ENCODE measurements around the gene TMUB1.
A peak's percentile ranks its signal among the peaks of the same experiment; 100 is the strongest.
"Not testable (repeated sequence)": the region's sequence is repeated elsewhere in the genome, so short reads cannot be mapped to it uniquely, and the experiment has no call there.

Gene TMUB1

GRCh38 chr7:151045967-151046366 lies 37.3 kb downstream of the TMUB1 start:
- TF ChIP-seq ZFX (IDR thresholded peaks at IDR 0.05; ENCODE audit: borderline replicate concordance), result no peak
- TF ChIP-seq CTCF (IDR thresholded peaks at IDR 0.05), result no peak
- H3K27ac ChIP-seq, result no peak overlapping the region

- H3K27ac ChIP-seq, result no peak overlapping the region
- TF ChIP-seq CTCF (IDR thresholded peaks at IDR 0.05) (no peak), ZFX (IDR thresholded peaks at IDR 0.05; ENCODE audit: borderline replicate concordance) (no peak)
Measured at GRCh38 chr7:151045262-151045661, 38.0 kb downstream of the TMUB1 start.

GRCh38 chr7:151043959-151044358 lies 39.3 kb downstream of the TMUB1 start:
- TF ChIP-seq CTCF (IDR thresholded peaks at IDR 0.05), result no peak
- TF ChIP-seq ZFX (IDR thresholded peaks at IDR 0.05; ENCODE audit: borderline replicate concordance), result no peak
- no peak overlapping the region for H3K27ac ChIP-seq

GRCh38 chr7:151043449-151043848 lies 39.8 kb downstream of the TMUB1 start:
- H3K27ac ChIP-seq, result not testable (repeated sequence)

GRCh38 chr7:151040616-151041375 lies 42.5 kb downstream of the TMUB1 start:
- no peak for TF ChIP-seq CTCF (IDR thresholded peaks at IDR 0.05)
- TF ChIP-seq ZFX (IDR thresholded peaks at IDR 0.05; ENCODE audit: borderline replicate concordance), result no peak
- H3K27ac ChIP-seq, result no peak overlapping the region

GRCh38 chr7:151039850-151040548 lies 43.3 kb downstream of the TMUB1 start:
- no peak for TF ChIP-seq ZFX (IDR thresholded peaks at IDR 0.05; ENCODE audit: borderline replicate concordance)
- no peak for TF ChIP-seq CTCF (IDR thresholded peaks at IDR 0.05)
- H3K27ac ChIP-seq, result peak overlapping the region; percentile 15; the same call in 1 of the 2 replicates

- peak overlapping the region; percentile 15; the same call in 1 of the 2 replicates for H3K27ac ChIP-seq
- no peak for TF ChIP-seq ZFX (IDR thresholded peaks at IDR 0.05; ENCODE audit: borderline replicate concordance)
- no peak for TF ChIP-seq CTCF (IDR thresholded peaks at IDR 0.05)
Measured at GRCh38 chr7:151038951-151039849, 44.1 kb downstream of the TMUB1 start.

Measured in 22Rv1 (cell line).